Lower leg skin (tissue), 3 donors: ENCODE data around the gene MRPL36.

ENCODE experiments used
- CTCF ChIP-seq, 3 donors: fragments of 450-650 bp; IDR thresholded peaks; one replicate each; pipeline ENCODE4 v1.5.1; 2016; ENCODE audit warnings: antibody characterized with exemption in 3 of 3, mild to moderate bottlenecking in 3 of 3, moderate library complexity in 2 of 3
- POLR2A ChIP-seq, 2 donors: fragments of 450-650 bp; IDR thresholded peaks; one replicate each; pipeline ENCODE4 v1.6.1; 2016 to 2017; ENCODE audit warnings: antibody characterized with exemption in 2 of 2, mild to moderate bottlenecking in 1 of 2, moderate library complexity in 1 of 2

- TF ChIP-seq CTCF (IDR thresholded peaks at IDR 0.05) (no peak), POLR2A (IDR thresholded peaks at IDR 0.05) (no peak)
Measured at GRCh38 chr5:1795931-1796330, 3.7 kb downstream of the MRPL36 start.
